Stomach (tissue), 4 donors: ENCODE data around the gene RAB1B.

Source experiments
- EP300 ChIP-seq: sonication (generic); formaldehyde crosslinking; IDR thresholded peaks from one replicate; pipeline ENCODE4 v1.6.1; 2017; ENCODE audit warnings: antibody characterized with exemption
- POLR2A ChIP-seq, 4 donors: fragments of 450-650 bp; IDR thresholded peaks; one replicate each; pipeline ENCODE4 v1.6.1; 2016; ENCODE audit warnings: antibody characterized with exemption in 4 of 4, control low read depth in 2 of 4, mild to moderate bottlenecking in 1 of 4, moderate library complexity in 1 of 4
- TF ChIP-seq, protein P1 (sequence below), 7 experiments: fragments of 450-650 bp in 4 of 7; fragments of 200-600 bp in 3 of 7; sonication (generic) in 3 of 7; IDR thresholded peaks; one replicate each; pipeline ENCODE4 v1.5.1; 2016 to 2019; ENCODE audit warnings: antibody characterized with exemption in 7 of 7, control low read depth in 2 of 7, mild to moderate bottlenecking in 1 of 7

- TF ChIP-seq POLR2A (IDR thresholded peaks at IDR 0.05) (no peak), EP300 (no peak)
- TF ChIP-seq, protein P1, sequence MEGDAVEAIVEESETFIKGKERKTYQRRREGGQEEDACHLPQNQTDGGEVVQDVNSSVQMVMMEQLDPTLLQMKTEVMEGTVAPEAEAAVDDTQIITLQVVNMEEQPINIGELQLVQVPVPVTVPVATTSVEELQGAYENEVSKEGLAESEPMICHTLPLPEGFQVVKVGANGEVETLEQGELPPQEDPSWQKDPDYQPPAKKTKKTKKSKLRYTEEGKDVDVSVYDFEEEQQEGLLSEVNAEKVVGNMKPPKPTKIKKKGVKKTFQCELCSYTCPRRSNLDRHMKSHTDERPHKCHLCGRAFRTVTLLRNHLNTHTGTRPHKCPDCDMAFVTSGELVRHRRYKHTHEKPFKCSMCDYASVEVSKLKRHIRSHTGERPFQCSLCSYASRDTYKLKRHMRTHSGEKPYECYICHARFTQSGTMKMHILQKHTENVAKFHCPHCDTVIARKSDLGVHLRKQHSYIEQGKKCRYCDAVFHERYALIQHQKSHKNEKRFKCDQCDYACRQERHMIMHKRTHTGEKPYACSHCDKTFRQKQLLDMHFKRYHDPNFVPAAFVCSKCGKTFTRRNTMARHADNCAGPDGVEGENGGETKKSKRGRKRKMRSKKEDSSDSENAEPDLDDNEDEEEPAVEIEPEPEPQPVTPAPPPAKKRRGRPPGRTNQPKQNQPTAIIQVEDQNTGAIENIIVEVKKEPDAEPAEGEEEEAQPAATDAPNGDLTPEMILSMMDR (IDR thresholded peaks at IDR 0.05): no peak
These were observed 16.6 kb upstream of the RAB1B start for GRCh38 chr11:66251809-66252208.
